K562 (cell line): Measurements from ENCODE around the gene RCSD1. TPM values are rescaled to one million over a fixed set of nuclear protein-coding genes. Genes with fewer than 3 reads are reported as not detected.

Experiments used
- ATAC-seq: fragments of 200-7000 bp; cut with Tn5 transposase; 3 replicates; pipeline ENCODE4 v1.9.1; 2020; ENCODE audit warnings: moderate library complexity
- BruUV-seq: library from RNA; stranded (reverse); fragments of 400-500 nt; replicated peaks from 2 replicates; lab custom pipeline; 2021; lab: Mats Ljungman, UMichigan
- CTCF ChIA-PET: fragments of 300-600 bp; formaldehyde crosslinking; extraction: SDS; loops from one replicate; lab custom pipeline; 2021; ENCODE audit warnings: low intra/inter-chr PET ratio; lab: Yijun Ruan, JAX
- POLR2A ChIA-PET: fragments of 300-600, 350-650 bp; sonication (Branson Sonifier 250); formaldehyde crosslinking; extraction: SDS; loops from one replicate; lab custom pipeline; 2021; ENCODE audit warnings: antibody characterized with exemption, inconsistent platforms; lab: Yijun Ruan, JAX
- DNase-seq, 4 experiments: peaks; one replicate each; pipeline versions ENCODE4 v3.0.0 to v3.0.0-alpha.2; 2011 to 2018; ENCODE audit warnings: low spot score in 3 of 4, mixed read lengths in 3 of 4; ENCODE audit errors: extremely low read depth in 1 of 4
- FAIRE-seq: peaks from 2 replicates; lab custom pipeline; 2011; peaks lifted over from hg19 to GRCh38; lab: Jason Lieb, UNC
- H2AFZ ChIP-seq: 2 replicates; pipeline ENCODE4 v1.6.0; 2011; ENCODE audit warnings: low read depth, low read length, control low read depth, inconsistent platforms
- H3K27ac ChIP-seq: fragments of 200-600 bp; 3 replicates; pipeline ENCODE4 v1.8.0; 2011; ENCODE audit warnings: low read depth, mild to moderate bottlenecking, control low read depth, inconsistent platforms, low read length, moderate library complexity, mixed read lengths; ENCODE audit errors: extremely low read depth
- H3K27me3 ChIP-seq, 2 experiments: fragments of 300-600 bp in 1 of 2; 2 replicates in 1 of 2; 3 replicates in 1 of 2; pipeline versions ENCODE4 v1.6.0 to v1.8.0; 2011; ENCODE audit warnings: inconsistent platforms in 2 of 2, low read length in 2 of 2, mild to moderate bottlenecking in 1 of 2, mixed read lengths in 1 of 2, moderate library complexity in 1 of 2; ENCODE audit not compliant: control insufficient read depth in 2 of 2, insufficient read depth in 2 of 2
- H3K36me3 ChIP-seq: fragments of 300-600 bp; 3 replicates; pipeline ENCODE4 v1.8.0; 2011; ENCODE audit warnings: mild to moderate bottlenecking, low read length, inconsistent platforms; ENCODE audit not compliant: control insufficient read depth, insufficient read depth
- H3K4me1 ChIP-seq, 2 experiments: fragments of 200-600 bp in 1 of 2; replicated peaks in 1 of 2; 2 replicates in 1 of 2; 3 replicates in 1 of 2; pipeline versions ENCODE4 v1.5.1 to v1.8.0; 2011; ENCODE audit warnings: inconsistent platforms in 2 of 2, low read length in 2 of 2, mild to moderate bottlenecking in 1 of 2, mixed read lengths in 1 of 2, moderate library complexity in 1 of 2; ENCODE audit not compliant: control insufficient read depth in 2 of 2, insufficient read depth in 2 of 2
- H3K4me2 ChIP-seq: 2 replicates; pipeline ENCODE4 v1.6.1; 2011; ENCODE audit warnings: low read length, control low read depth, inconsistent platforms, mixed read lengths; ENCODE audit not compliant: insufficient read depth
- H3K4me3 ChIP-seq: fragments of 200-600 bp; sonication (generic), shearing (Covaris generic); 2 replicates; pipeline ENCODE4 v1.5.1; 2016; ENCODE audit warnings: control low read depth, inconsistent platforms
- H3K79me2 ChIP-seq: fragments of 200-600 bp; 3 replicates; pipeline ENCODE4 v1.8.0; 2011; ENCODE audit warnings: low read length, inconsistent platforms; ENCODE audit not compliant: control insufficient read depth, insufficient read depth
- H3K9ac ChIP-seq, 2 experiments: 2 replicates each; pipeline versions ENCODE4 v1.6.0 to v1.6.1; 2011; ENCODE audit warnings: low read depth in 2 of 2, low read length in 2 of 2, control low read depth in 1 of 2, inconsistent platforms in 1 of 2, mild to moderate bottlenecking in 1 of 2, mixed read lengths in 1 of 2; ENCODE audit not compliant: insufficient read depth in 1 of 2
- H3K9me1 ChIP-seq: one replicate; pipeline ENCODE4 v1.6.0; 2011; ENCODE audit warnings: inconsistent platforms, mild to moderate bottlenecking, low read length, moderate library complexity; ENCODE audit not compliant: control insufficient read depth, insufficient read depth
- H3K9me3 ChIP-seq: replicated peaks from 2 replicates; pipeline ENCODE4 v1.5.1; 2011; ENCODE audit warnings: low read depth, low read length, inconsistent platforms; ENCODE audit not compliant: control insufficient read depth, insufficient read depth
- H4K20me1 ChIP-seq: replicated peaks from 2 replicates; pipeline ENCODE4 v1.6.1; 2011; ENCODE audit warnings: low read length, inconsistent platforms, mixed read lengths; ENCODE audit not compliant: control insufficient read depth, insufficient read depth
- ARID2 ChIP-seq: fragments of 450-650 bp; IDR thresholded peaks from 2 replicates; pipeline ENCODE4 v1.6.1; 2017; ENCODE audit warnings: antibody characterized with exemption, mild to moderate bottlenecking
- ATF7 ChIP-seq: fragments of 450-650 bp; IDR thresholded peaks from 2 replicates; pipeline ENCODE4 v1.7.1; 2014; ENCODE audit warnings: mild to moderate bottlenecking, moderate library complexity
- CTCF ChIP-seq, 3 experiments: IDR thresholded peaks in 2 of 3; conservative IDR thresholded peaks in 1 of 3; 2 replicates each; pipeline ENCODE4 v1.5.1; 2011 to 2012; ENCODE audit warnings: low read length in 3 of 3, mild to moderate bottlenecking in 3 of 3, control low read depth in 2 of 3, improper control_type of control experiment in 1 of 3, inconsistent platforms in 1 of 3, low read depth in 1 of 3, mixed read lengths in 1 of 3, moderate library complexity in 1 of 3; ENCODE audit not compliant: insufficient read depth in 2 of 3
- GTF3C2 ChIP-seq: IDR thresholded peaks from 3 replicates; pipeline ENCODE4 v1.6.1; 2011; ENCODE audit warnings: borderline replicate concordance, mild to moderate bottlenecking, moderate library complexity; ENCODE audit not compliant: insufficient read length; ENCODE audit errors: extremely low read depth
- KDM4B ChIP-seq, 2 experiments: fragments of 450-650 bp in 1 of 2; sonication (generic) in 1 of 2; IDR thresholded peaks; 2 replicates each; pipeline ENCODE4 v1.6.1; 2016 to 2017; ENCODE audit warnings: borderline replicate concordance in 2 of 2, antibody characterized with exemption in 1 of 2, low read depth in 1 of 2, mild to moderate bottlenecking in 1 of 2
- L3MBTL2 ChIP-seq: fragments of 450-650 bp; IDR thresholded peaks from 2 replicates; pipeline ENCODE4 v1.6.1; 2016; ENCODE audit warnings: mild to moderate bottlenecking, moderate library complexity
- MAFK ChIP-seq: IDR thresholded peaks from 2 replicates; pipeline ENCODE4 v1.6.1; 2011; ENCODE audit warnings: low read length, improper control_type of control experiment
- NCOA6 ChIP-seq: fragments of 450-650 bp; IDR thresholded peaks from 2 replicates; pipeline ENCODE4 v1.6.1; 2017; ENCODE audit warnings: mild to moderate bottlenecking
- NFIX ChIP-seq: fragments of 250-450 bp; sonication (Bioruptor Pico); IDR thresholded peaks from 2 replicates; pipeline ENCODE4 v1.4.0; 2020; ENCODE audit warnings: low read depth, mild to moderate bottlenecking, moderate library complexity
- PHTF2 ChIP-seq: fragments of 250-450 bp; sonication (Bioruptor Pico); IDR thresholded peaks from 2 replicates; pipeline ENCODE4 v1.5.0; 2021; ENCODE audit warnings: mild to moderate bottlenecking
- RFX7 ChIP-seq: fragments of 250-450 bp; sonication (Bioruptor Pico); IDR thresholded peaks from 2 replicates; pipeline ENCODE4 v1.5.1; 2021; ENCODE audit warnings: mild to moderate bottlenecking
- RUNX1 ChIP-seq: sonication (generic); IDR thresholded peaks from 2 replicates; pipeline ENCODE4 v1.6.1; 2016; ENCODE audit warnings: antibody characterized with exemption, low read depth
- SETDB1 ChIP-seq: IDR thresholded peaks from one replicate; pipeline ENCODE4 v1.6.1; 2012; ENCODE audit warnings: low read length, control low read depth, inconsistent platforms
- SMAD2 ChIP-seq: fragments of 150-350 bp; IDR thresholded peaks from 2 replicates; pipeline ENCODE4 v1.6.1; 2014; ENCODE audit warnings: low read depth, mild to moderate bottlenecking, low read length
- ZBTB17 ChIP-seq: fragments of 450-650 bp; formaldehyde crosslinking; IDR thresholded peaks from 2 replicates; pipeline ENCODE4 v1.4.0; 2020; ENCODE audit warnings: mild to moderate bottlenecking
- ZNF146 ChIP-seq: IDR thresholded peaks from one replicate; pipeline ENCODE4 v1.6.1; 2018; ENCODE audit warnings: missing compliant biosample characterization; ENCODE audit not compliant: unreplicated experiment
- ZNF561 ChIP-seq: fragments of 450-650 bp; formaldehyde crosslinking; conservative IDR thresholded peaks from 2 replicates; pipeline ENCODE4 v1.4.0; 2020; ENCODE audit warnings: mild to moderate bottlenecking, moderate library complexity
- ZSCAN29 ChIP-seq: fragments of 450-650 bp; IDR thresholded peaks from 2 replicates; pipeline ENCODE4 v1.6.1; 2017
- WGBS: fragments of 100-300 bp; shearing (Covaris generic); methylation state at CpG from one replicate; pipeline ENCODE4 v1.1.6; 2016; ENCODE audit warnings: low coverage, mixed read lengths; ENCODE audit not compliant: insufficient coverage; ENCODE audit errors: missing lambda C conversion rate; 5-methylcytosine and 5-hydroxymethylcytosine counted together
- in situ Hi-C: fragments of 300-500 bp; cut with MboI; formaldehyde crosslinking; loops from 4 replicates; pipeline ENCODE4 v1.15.0; 2018; ENCODE audit warnings: inconsistent platforms, mixed read lengths
- intact Hi-C: fragments of 100-400 bp; cut with micrococcal nuclease; formaldehyde crosslinking; loops from 2 replicates; pipeline ENCODE4 v1.14.2; 2022
- polyA plus RNA-seq, 8 experiments: library from polyadenylated mRNA; depleted of rRNA in 4 of 8; stranded (reverse) in 5 of 8; unstranded in 3 of 8; fragments of >200 nt; fragmentation: Nextera tagmentation in 2 of 8; fragmentation: Illumina TruSeq in 1 of 8; extraction: Ambion mirVana in 2 of 8; extraction: Trizol in 1 of 8; gene quantifications; 2 replicates each; pipeline versions ENCODE4 v1.2.1 to v1.2.3, GENCODE V29; 2011 to 2014; ENCODE audit warnings: inconsistent platforms in 1 of 8, missing spikeins in 1 of 8
- total RNA-seq, 7 experiments: library from RNA; depleted of rRNA in 6 of 7; stranded (reverse); fragments of >200 nt in 6 of 7; fragmentation: Illumina TruSeq in 2 of 7; extraction: Trizol in 2 of 7; gene quantifications; 2 replicates each; pipeline versions ENCODE4 v1.2.1 to v1.2.3, GENCODE V29; 2011 to 2021; ENCODE audit warnings: low replicate concordance in 1 of 7

The RCSD1 gene
- total and polyA plus RNA-seq, 9 of the 15 experiments (the other 6 are each of a cell fraction or from before 2014, with no cell fraction given) = 7.8 to 69.8 (median 45.3) TPM

GRCh38 chr1:167634435-167634834, 4.4 kb downstream of the RCSD1 start:
- H3K4me2 ChIP-seq = peak overlapping the region; percentile 80; the same call in 1 of the 2 replicates
- no TSS peak for BruUV-seq
- H3K4me3 ChIP-seq = no peak overlapping the region; the same call in 1 of the 2 replicates
- CTCF ChIA-PET = no interaction called here
- TF ChIP-seq L3MBTL2 = no peak
- TF ChIP-seq ZBTB17 (CRISPR knock-in tag) = no peak
- TF ChIP-seq SMAD2 = no peak
- no peak for TF ChIP-seq ATF7
- TF ChIP-seq SETDB1 = no peak
- TF ChIP-seq GTF3C2 = no peak
- no peak for TF ChIP-seq ZNF146 (CRISPR knock-in tag)
- no peak for TF ChIP-seq ZSCAN29
- TF ChIP-seq KDM4B (IDR thresholded peaks at IDR 0.05; ENCODE audit: borderline replicate concordance in 2 of 2, low read depth in 1 of 2) = no peak
- no peak for TF ChIP-seq RFX7
- no peak for TF ChIP-seq CTCF (IDR thresholded peaks at IDR 0.05 in 2 of 3, conservative IDR thresholded peaks at IDR 0.05 in 1 of 3; ENCODE audit: insufficient read depth in 2 of 3, low read depth in 1 of 3, low read length in 3 of 3)
- TF ChIP-seq MAFK = no peak
- TF ChIP-seq NFIX (CRISPR knock-in tag) = no peak
- no peak for TF ChIP-seq ZNF561
- no peak for TF ChIP-seq RUNX1
- TF ChIP-seq PHTF2 (CRISPR knock-in tag) = no peak
- TF ChIP-seq NCOA6 = no peak
- TF ChIP-seq ARID2 = no peak
- TF ChIP-seq, all 486 proteins: peak for 0
- in situ Hi-C loops = no loop called here
- DNase-seq (no peak), FAIRE-seq (no peak), ATAC-seq (no peak)
- no peaks in the 10 kb centered on the region for H3K27me3 ChIP-seq
- intact Hi-C loops = loop anchor here (2.0 to 10.0 kb wide), 4 partner anchors 18 to 412 kb away; partner anchors contain the start of genes DCAF6, MPC2 and POU2F1
- POLR2A ChIA-PET = interaction anchor here (1.0 to 8.8 kb wide), 4 partner anchors 10 to 78 kb away, joined by 3 to 93 read pairs (median 9); no protein-coding TSS in a partner anchor
- peak overlapping the region in 1 of 2 experiments; percentile 45; a peak in 2 of 4 replicates for H3K9ac ChIP-seq
- peaks cover 78% of the 10 kb centered on the region for H3K36me3 ChIP-seq
- no peaks in the 10 kb centered on the region for H3K9me1 ChIP-seq
- H3K4me1 ChIP-seq = peaks cover 40 to 59% of the 10 kb centered on the region in 2 experiments
- H3K79me2 ChIP-seq = peaks cover 84% of the 10 kb centered on the region
- peaks cover 13% of the 10 kb centered on the region; the same call in 1 of the 2 replicates for H4K20me1 ChIP-seq
- 49% methylated on average over 2 of the region's 2 CpGs for WGBS
- H2AFZ ChIP-seq = no peak overlapping the region
- H3K9me3 ChIP-seq = no peaks in the 10 kb centered on the region
- H3K27ac ChIP-seq = peak overlapping the region; percentile 69; the same call in 2 of the 3 replicates
